Chondrocyte (in vitro differentiated cells): ENCODE results near the gene TJP2. TPM values are rescaled to one million over a fixed set of nuclear protein-coding genes. Genes with fewer than 3 reads are reported as not detected.
A peak's percentile ranks its signal among the peaks of the same experiment; 100 is the strongest.

Source experiments
- DNase-seq: peaks from one replicate; pipeline ENCODE4 v3.0.0; 2021; ENCODE audit warnings: mixed read lengths, low spot score
- H3K27ac Mint-ChIP-seq: one replicate; pipeline ENCODE4 v1.8.0; 2021; ENCODE audit warnings: mild to moderate bottlenecking, moderate library complexity, mixed read lengths; ENCODE audit not compliant: unreplicated experiment
- H3K27me3 Mint-ChIP-seq: 2 replicates; pipeline ENCODE4 v1.8.0; 2021; ENCODE audit warnings: low read depth, mixed read lengths
- H3K36me3 Mint-ChIP-seq: 2 replicates; pipeline ENCODE4 v1.8.0; 2021; ENCODE audit warnings: low read depth, mixed read lengths
- H3K4me1 Mint-ChIP-seq: 2 replicates; pipeline ENCODE4 v1.8.0; 2021; ENCODE audit warnings: low read depth, mild to moderate bottlenecking, mixed read lengths
- H3K4me3 Mint-ChIP-seq: one replicate; pipeline ENCODE4 v1.8.0; 2021; ENCODE audit warnings: mild to moderate bottlenecking, moderate library complexity, mixed read lengths; ENCODE audit not compliant: unreplicated experiment
- H3K9me3 Mint-ChIP-seq: 2 replicates; pipeline ENCODE4 v1.8.0; 2021; ENCODE audit warnings: low read depth, mixed read lengths
- total RNA-seq: library from RNA; stranded (reverse); gene quantifications from 3 replicates; pipeline ENCODE4 v1.2.1, GENCODE V29; 2021
- TF ChIP-seq, protein P1 (sequence below): fragments of 200-600 bp; sonication (generic); IDR thresholded peaks from 2 replicates; pipeline ENCODE4 v1.5.0; 2021; ENCODE audit warnings: antibody characterized with exemption, mild to moderate bottlenecking, moderate library complexity

The TJP2 gene
- total RNA-seq, 1 donor from 2014 or later: 50.6 TPM

DNA sequence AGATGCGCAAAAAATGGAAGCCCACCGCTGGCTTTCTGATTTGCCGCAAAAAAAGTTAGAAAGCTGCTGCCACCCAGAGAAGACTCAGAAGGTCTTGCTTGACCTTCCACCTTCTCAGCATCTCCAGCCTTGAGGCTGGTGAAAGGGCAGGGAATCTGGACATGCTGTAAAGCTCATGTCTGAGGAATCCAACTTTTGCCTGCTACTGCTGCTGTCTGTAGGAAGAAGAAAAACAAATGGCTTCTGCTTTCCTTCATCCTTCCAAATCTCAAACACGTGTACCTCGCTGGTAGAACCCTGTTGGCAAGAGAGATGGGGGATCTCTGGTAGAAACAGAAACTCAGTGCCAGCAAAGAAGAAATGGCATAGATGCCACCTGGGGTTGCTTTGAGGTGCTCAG, 10.2 kb downstream of the TJP2 start:
- no peak overlapping the region for H3K27ac Mint-ChIP-seq
- no peaks in the 10 kb centered on the region for H3K36me3 Mint-ChIP-seq
- no peaks in the 10 kb centered on the region for H3K27me3 Mint-ChIP-seq
- no peak for DNase-seq
- peaks cover 52% of the 10 kb centered on the region for H3K4me1 Mint-ChIP-seq
- no peaks in the 10 kb centered on the region for H3K9me3 Mint-ChIP-seq
- no peak overlapping the region for H3K4me3 Mint-ChIP-seq
- TF ChIP-seq, protein P1, sequence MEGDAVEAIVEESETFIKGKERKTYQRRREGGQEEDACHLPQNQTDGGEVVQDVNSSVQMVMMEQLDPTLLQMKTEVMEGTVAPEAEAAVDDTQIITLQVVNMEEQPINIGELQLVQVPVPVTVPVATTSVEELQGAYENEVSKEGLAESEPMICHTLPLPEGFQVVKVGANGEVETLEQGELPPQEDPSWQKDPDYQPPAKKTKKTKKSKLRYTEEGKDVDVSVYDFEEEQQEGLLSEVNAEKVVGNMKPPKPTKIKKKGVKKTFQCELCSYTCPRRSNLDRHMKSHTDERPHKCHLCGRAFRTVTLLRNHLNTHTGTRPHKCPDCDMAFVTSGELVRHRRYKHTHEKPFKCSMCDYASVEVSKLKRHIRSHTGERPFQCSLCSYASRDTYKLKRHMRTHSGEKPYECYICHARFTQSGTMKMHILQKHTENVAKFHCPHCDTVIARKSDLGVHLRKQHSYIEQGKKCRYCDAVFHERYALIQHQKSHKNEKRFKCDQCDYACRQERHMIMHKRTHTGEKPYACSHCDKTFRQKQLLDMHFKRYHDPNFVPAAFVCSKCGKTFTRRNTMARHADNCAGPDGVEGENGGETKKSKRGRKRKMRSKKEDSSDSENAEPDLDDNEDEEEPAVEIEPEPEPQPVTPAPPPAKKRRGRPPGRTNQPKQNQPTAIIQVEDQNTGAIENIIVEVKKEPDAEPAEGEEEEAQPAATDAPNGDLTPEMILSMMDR: no peak

DNA sequence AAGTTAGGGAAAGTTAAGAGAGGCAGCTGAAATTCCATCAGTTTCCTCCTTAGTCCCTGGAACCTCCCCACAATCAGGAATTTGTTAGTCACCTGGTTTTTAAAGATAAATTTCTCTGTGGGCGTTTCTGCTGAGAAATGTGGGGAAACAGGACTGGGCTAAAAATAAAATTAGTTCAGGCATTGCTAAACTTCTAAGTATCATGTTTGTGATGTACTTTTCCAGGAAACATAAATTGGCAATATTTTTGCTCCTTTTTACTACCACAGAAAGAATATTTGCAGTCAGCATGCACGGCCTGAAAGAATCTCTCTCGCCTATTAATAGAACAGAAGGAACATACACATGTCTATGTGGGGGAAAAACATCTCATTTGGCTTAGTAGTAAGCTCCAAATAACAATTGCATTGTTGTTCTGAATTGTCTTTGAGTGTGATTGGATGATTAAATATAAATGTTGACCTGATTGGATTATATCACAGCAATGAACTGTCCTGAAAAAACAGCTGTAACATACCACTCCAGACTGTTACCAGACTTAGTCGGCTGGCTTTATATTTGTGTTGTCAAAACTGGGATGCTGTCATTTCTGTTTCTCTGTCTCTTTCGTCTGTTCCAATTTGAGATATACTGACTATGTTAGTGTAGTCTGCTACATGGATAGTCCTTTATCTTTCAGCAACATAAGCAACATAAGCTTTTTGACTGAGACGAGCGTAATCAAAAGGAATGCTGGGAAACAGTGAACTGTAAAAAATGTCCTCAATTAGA, 12.9 kb downstream of the TJP2 start:
- Mint-ChIP-seq H3K9me3 (no peaks in the 10 kb centered on the region), H3K27ac (peak overlapping the region; percentile 70), H3K27me3 (no peaks in the 10 kb centered on the region), H3K4me1 (peaks cover 35% of the 10 kb centered on the region), H3K36me3 (no peaks in the 10 kb centered on the region), H3K4me3 (no peak overlapping the region)
- TF ChIP-seq, protein P1: no peak
- DNase-seq: no peak

DNA sequence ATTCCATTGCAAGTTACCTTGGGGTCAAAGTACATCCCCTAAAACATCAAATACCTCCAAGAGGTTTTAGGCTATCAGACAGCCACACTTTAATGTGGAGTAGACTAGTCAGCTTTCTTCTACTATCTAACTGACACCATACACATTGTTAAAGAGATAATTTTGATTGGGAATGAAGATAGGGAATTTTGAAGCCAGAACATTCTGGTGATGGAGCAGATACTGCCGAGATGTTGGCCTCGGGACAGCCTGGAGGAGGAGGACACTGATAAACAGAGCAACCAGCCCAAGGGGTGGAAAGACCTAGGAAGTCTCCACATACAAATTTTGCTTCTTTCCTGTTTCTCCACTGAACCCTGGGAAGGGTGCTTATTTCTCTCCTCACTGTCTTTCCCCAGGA, 14.9 kb downstream of the TJP2 start:
- Mint-ChIP-seq H3K4me1 (peaks cover 33% of the 10 kb centered on the region), H3K36me3 (no peaks in the 10 kb centered on the region), H3K27me3 (no peaks in the 10 kb centered on the region), H3K27ac (no peak overlapping the region), H3K4me3 (no peak overlapping the region), H3K9me3 (no peaks in the 10 kb centered on the region)
- TF ChIP-seq, protein P1: no peak
- DNase-seq: no peak

DNA sequence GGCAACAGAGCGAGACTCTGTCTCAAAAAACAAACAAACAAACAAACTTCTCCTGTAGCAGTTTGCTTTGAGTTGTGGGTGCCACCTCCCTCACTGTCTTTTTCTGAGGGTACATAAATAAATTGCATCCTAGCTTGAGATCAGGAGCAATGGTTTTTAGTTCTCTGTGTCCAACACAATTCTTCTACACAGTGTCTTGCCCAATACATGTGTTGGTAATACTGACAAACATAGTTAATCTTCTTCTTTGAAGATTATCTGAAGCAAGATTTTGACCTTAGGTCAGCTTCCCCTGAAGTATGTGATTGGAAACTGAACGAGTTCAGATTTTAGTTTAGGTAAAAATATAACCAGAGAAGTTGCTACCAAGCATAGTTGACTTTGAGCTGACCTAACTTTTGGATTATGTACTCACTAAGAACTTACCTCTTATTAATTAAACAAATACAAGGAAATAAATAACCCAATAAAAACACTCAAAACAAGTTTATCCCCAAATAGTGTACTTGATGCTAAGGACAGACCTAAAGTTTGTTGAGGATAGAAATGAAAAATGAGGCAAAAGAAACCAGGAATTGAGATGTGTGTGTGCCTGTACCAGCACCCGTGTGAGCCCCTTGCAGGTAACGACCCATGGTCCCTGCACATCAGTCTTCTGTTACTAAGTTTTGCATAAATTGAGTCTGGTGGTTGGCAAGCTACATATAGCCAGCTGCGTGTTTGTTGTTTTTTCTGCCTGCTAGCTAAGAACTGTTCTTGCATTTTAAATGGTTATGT, 16.2 kb downstream of the TJP2 start:
- Mint-ChIP-seq H3K4me1 (peaks cover 29% of the 10 kb centered on the region), H3K4me3 (no peak overlapping the region), H3K9me3 (no peaks in the 10 kb centered on the region), H3K27ac (no peak overlapping the region), H3K36me3 (no peaks in the 10 kb centered on the region), H3K27me3 (no peaks in the 10 kb centered on the region)
- TF ChIP-seq, protein P1: no peak
- no peak for DNase-seq

DNA sequence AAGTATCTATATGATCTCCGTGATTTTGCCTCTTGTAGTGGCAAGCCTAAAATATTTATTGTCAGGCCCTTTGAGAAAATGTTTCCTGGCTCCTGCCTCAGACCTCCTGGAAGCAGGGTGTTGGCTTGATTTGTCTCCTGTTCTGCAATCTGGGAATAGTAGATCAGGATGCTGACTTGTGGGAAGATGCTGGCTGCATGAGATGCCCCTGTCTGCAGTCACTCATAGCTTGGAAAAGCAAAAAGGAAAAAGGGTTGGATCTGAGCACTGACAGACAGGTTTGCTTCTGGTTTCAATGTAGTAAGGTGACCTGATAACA, 16.7 kb downstream of the TJP2 start:
- DNase-seq: no peak

More for the DNA sequence above, 16.7 kb downstream of the TJP2 start:
- Mint-ChIP-seq H3K4me3 (no peak overlapping the region), H3K9me3 (no peaks in the 10 kb centered on the region), H3K36me3 (no peaks in the 10 kb centered on the region), H3K27me3 (no peaks in the 10 kb centered on the region), H3K4me1 (peaks cover 29% of the 10 kb centered on the region), H3K27ac (no peak overlapping the region)
- TF ChIP-seq, protein P1: no peak
